ENCODE results near the gene MB.

Gene MB

GRCh38 chr22:35619336-35620094, 2.4 kb upstream of the MB start:
- DNase-seq (ENCODE audit: low read depth, low spot score), result no peak
- no peak for TF ChIP-seq CTCF (IDR thresholded peaks at IDR 0.05; ENCODE audit: low read depth, low read length)
- in situ Hi-C loops (cut with HindIII; ENCODE audit: low sequenced_read_pairs), result no loop called here
- H3K4me3 ChIP-seq (ENCODE audit: low read depth, low read length), result no peak overlapping the region

GRCh38 chr22:35618427-35619223, 1.5 kb upstream of the MB start:
- H3K4me3 ChIP-seq (ENCODE audit: low read depth, low read length), result no peak overlapping the region
- in situ Hi-C loops (cut with HindIII; ENCODE audit: low sequenced_read_pairs), result no loop called here
- DNase-seq (ENCODE audit: low read depth, low spot score), result no peak
- no peak for TF ChIP-seq CTCF (IDR thresholded peaks at IDR 0.05; ENCODE audit: low read depth, low read length)

- in situ Hi-C loops (cut with HindIII; ENCODE audit: low sequenced_read_pairs), result no loop called here
- H3K4me3 ChIP-seq (ENCODE audit: low read depth, low read length), result no peak overlapping the region
- no peak for TF ChIP-seq CTCF (IDR thresholded peaks at IDR 0.05; ENCODE audit: low read depth, low read length)
- no peak for DNase-seq (ENCODE audit: low read depth, low spot score)
Observed at GRCh38 chr22:35616043-35616442, 1.1 kb downstream of the MB start.

GRCh38 chr22:35615156-35615555, 2.0 kb downstream of the MB start:
- TF ChIP-seq CTCF (IDR thresholded peaks at IDR 0.05; ENCODE audit: low read depth, low read length), result no peak
- DNase-seq (ENCODE audit: low read depth, low spot score), result no peak
- H3K4me3 ChIP-seq (ENCODE audit: low read depth, low read length), result no peak overlapping the region
- in situ Hi-C loops (cut with HindIII; ENCODE audit: low sequenced_read_pairs), result no loop called here

GRCh38 chr22:35614404-35614803, 2.7 kb downstream of the MB start:
- in situ Hi-C loops (cut with HindIII; ENCODE audit: low sequenced_read_pairs), result no loop called here
- H3K4me3 ChIP-seq (ENCODE audit: low read depth, low read length), result no peak overlapping the region
- DNase-seq (ENCODE audit: low read depth, low spot score), result no peak
- TF ChIP-seq CTCF (IDR thresholded peaks at IDR 0.05; ENCODE audit: low read depth, low read length), result no peak

GRCh38 chr22:35612903-35613302, 4.2 kb downstream of the MB start:
- no peak for TF ChIP-seq CTCF (IDR thresholded peaks at IDR 0.05; ENCODE audit: low read depth, low read length)
- H3K4me3 ChIP-seq (ENCODE audit: low read depth, low read length), result no peak overlapping the region
- in situ Hi-C loops (cut with HindIII; ENCODE audit: low sequenced_read_pairs), result no loop called here
- DNase-seq (ENCODE audit: low read depth, low spot score), result no peak

Data from astrocyte of the spinal cord (primary cell).